Neutrophil (primary cell): ENCODE results near the gene MEX3A.

Source experiments
- H3K27ac ChIP-seq: fragments of 200-600 bp; sonication (generic); 2 replicates; pipeline ENCODE4 v1.5.1; 2016; ENCODE audit warnings: mild to moderate bottlenecking, moderate library complexity
- H3K27me3 ChIP-seq: fragments of 200-600 bp; sonication (generic); 2 replicates; pipeline ENCODE4 v1.6.0; 2016; ENCODE audit warnings: mild to moderate bottlenecking
- H3K36me3 ChIP-seq: fragments of 200-600 bp; sonication (generic); 2 replicates; pipeline ENCODE4 v1.5.1; 2017
- H3K4me1 ChIP-seq, 2 experiments: fragments of 200-600 bp in 1 of 2; sonication (generic) in 1 of 2; 1 replicate in 1 of 2; 2 replicates in 1 of 2; pipeline versions ENCODE4 v1.5.1 to v1.6.1; 2013 to 2016; ENCODE audit warnings: low read depth in 1 of 2, low read length in 1 of 2, mild to moderate bottlenecking in 1 of 2, moderate library complexity in 1 of 2; ENCODE audit not compliant: control insufficient read depth in 1 of 2, insufficient read depth in 1 of 2
- H3K4me3 ChIP-seq, 2 experiments: fragments of 200-600 bp in 1 of 2; sonication (generic) in 1 of 2; 1 replicate in 1 of 2; 2 replicates in 1 of 2; pipeline ENCODE4 v1.5.1; 2013 to 2016; ENCODE audit warnings: low read depth in 1 of 2, low read length in 1 of 2, mild to moderate bottlenecking in 1 of 2, moderate library complexity in 1 of 2
- H3K9me3 ChIP-seq: fragments of 200-600 bp; sonication (generic); 2 replicates; pipeline ENCODE4 v1.5.1; 2016
- TF ChIP-seq, protein P1 (sequence below): fragments of 200-600 bp; sonication (generic); IDR thresholded peaks from 2 replicates; pipeline ENCODE4 v1.5.1; 2016; ENCODE audit warnings: antibody characterized with exemption

MEX3A gene

DNA sequence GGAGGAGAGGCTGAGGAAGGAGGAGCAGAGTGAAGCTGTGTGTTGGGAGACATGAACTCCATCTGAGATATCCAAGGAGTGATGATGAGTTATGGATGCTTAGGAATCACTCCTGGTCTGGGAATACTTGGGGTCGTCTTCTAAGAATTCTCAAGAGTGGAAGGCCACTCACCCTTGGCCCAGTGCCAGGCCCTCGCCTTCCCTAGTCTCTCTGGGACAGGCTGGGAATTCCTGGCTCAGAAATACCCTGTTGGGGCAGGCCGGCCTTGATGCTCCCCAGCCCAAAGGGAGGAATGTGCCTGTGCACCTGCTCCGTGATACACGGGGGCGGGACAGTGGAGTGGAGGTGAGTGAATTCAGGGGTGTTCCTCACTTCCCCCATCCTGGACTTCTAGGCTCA lies 19.6 kb upstream of the MEX3A start:
- peaks cover 7 to 10% of the 10 kb centered on the region in 2 experiments for H3K4me1 ChIP-seq
- peaks cover 76% of the 10 kb centered on the region for H3K27me3 ChIP-seq
- TF ChIP-seq, protein P1, sequence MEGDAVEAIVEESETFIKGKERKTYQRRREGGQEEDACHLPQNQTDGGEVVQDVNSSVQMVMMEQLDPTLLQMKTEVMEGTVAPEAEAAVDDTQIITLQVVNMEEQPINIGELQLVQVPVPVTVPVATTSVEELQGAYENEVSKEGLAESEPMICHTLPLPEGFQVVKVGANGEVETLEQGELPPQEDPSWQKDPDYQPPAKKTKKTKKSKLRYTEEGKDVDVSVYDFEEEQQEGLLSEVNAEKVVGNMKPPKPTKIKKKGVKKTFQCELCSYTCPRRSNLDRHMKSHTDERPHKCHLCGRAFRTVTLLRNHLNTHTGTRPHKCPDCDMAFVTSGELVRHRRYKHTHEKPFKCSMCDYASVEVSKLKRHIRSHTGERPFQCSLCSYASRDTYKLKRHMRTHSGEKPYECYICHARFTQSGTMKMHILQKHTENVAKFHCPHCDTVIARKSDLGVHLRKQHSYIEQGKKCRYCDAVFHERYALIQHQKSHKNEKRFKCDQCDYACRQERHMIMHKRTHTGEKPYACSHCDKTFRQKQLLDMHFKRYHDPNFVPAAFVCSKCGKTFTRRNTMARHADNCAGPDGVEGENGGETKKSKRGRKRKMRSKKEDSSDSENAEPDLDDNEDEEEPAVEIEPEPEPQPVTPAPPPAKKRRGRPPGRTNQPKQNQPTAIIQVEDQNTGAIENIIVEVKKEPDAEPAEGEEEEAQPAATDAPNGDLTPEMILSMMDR, result no peak
- H3K4me3 ChIP-seq, result no peak overlapping the region
- H3K9me3 ChIP-seq, result no peaks in the 10 kb centered on the region
- no peaks in the 10 kb centered on the region for H3K36me3 ChIP-seq
- H3K27ac ChIP-seq, result no peak overlapping the region

DNA sequence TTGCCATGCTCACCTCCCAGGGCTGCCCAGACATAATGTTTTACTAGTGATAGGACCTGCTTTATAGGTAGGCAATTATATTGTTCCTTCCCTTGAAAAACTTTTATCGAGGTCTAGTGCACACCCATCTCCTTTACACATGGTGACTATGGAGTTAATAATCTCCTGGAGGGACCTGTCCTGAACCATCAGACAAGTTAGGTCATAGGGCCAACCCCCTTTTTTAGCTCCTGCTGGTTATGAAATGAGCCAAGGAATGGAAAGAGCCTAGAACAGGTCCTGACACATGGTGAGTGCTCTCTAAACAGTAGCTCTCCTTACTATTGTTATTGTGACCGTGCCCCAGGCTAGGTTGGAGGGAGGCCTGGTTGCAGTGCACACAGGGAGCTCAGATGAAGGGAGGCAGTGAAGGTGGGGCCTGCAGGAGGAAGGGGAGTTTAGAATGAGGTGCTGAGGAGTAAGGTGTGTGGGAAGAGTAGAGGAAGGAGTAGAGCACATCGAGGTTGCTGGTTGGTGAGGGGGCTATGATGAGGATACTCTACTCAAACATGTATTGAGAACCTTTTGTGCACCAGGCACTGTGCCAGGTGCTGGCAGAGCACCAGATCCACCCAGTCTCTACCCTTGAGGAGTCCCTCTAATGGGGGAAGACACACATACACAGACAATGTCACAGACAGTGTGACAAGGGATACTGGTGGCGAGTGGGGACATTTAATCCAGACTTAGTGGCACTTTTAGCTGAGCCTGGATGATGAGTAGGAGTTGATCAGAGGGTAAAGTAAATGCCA lies 18.1 kb upstream of the MEX3A start:
- peaks cover 68% of the 10 kb centered on the region for H3K27me3 ChIP-seq
- H3K4me1 ChIP-seq, result peaks cover 7 to 13% of the 10 kb centered on the region in 2 experiments
- H3K36me3 ChIP-seq, result no peaks in the 10 kb centered on the region
- H3K4me3 ChIP-seq, result no peak overlapping the region
- no peak overlapping the region for H3K27ac ChIP-seq
- no peaks in the 10 kb centered on the region for H3K9me3 ChIP-seq
- TF ChIP-seq, protein P1, result no peak

DNA sequence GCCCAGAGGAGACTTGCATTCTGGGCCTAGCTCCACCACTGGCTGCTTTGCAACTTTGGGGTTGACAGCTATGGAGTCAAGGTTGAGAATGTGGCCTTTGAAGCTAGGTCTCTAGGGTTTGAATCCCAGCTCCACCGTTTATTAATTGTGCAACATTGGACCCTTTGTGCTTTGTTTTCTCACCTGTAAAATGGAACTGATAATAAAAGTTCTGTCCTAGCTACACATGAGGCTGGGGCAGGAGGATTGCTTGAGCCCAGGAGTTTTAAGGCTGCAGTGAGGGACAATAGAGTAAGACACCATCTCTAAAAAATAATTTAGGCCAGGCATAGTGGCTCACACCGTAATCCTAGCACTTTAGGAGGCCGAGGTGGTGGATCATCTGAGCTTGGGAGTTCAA lies 17.0 kb upstream of the MEX3A start:
- Histone ChIP-seq H3K36me3 (no peaks in the 10 kb centered on the region), H3K27ac (no peak overlapping the region), H3K9me3 (no peaks in the 10 kb centered on the region), H3K27me3 (peaks cover 68% of the 10 kb centered on the region), H3K4me1 (peaks cover 5 to 12% of the 10 kb centered on the region in 2 experiments), H3K4me3 (no peak overlapping the region)
- TF ChIP-seq, protein P1, result no peak

DNA sequence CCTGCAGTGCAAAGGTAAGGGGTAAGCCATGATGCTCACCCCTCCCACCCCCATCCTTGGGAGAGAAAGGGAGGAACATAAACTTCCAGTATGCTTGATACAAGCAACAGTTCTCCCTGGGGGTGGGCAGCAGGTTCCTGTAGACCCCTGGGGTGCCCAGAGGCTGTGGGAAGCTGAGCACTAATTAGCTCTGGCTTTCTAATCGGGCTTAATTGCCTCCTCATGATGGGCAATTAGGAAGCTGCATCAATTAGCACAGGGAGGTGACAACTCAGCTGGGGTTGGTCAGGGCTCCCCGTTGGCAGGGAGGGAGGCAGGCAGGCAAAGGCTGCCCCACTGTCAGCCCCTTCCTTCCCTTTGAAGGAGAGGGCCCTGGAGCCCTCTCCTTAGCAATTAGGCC lies 16.5 kb upstream of the MEX3A start:
- no peaks in the 10 kb centered on the region for H3K36me3 ChIP-seq
- no peak overlapping the region for H3K27ac ChIP-seq
- H3K9me3 ChIP-seq, result no peaks in the 10 kb centered on the region
- no peak overlapping the region for H3K4me3 ChIP-seq
- TF ChIP-seq, protein P1, result no peak
- peaks cover 68% of the 10 kb centered on the region for H3K27me3 ChIP-seq
- peaks cover 5 to 12% of the 10 kb centered on the region in 2 experiments for H3K4me1 ChIP-seq

DNA sequence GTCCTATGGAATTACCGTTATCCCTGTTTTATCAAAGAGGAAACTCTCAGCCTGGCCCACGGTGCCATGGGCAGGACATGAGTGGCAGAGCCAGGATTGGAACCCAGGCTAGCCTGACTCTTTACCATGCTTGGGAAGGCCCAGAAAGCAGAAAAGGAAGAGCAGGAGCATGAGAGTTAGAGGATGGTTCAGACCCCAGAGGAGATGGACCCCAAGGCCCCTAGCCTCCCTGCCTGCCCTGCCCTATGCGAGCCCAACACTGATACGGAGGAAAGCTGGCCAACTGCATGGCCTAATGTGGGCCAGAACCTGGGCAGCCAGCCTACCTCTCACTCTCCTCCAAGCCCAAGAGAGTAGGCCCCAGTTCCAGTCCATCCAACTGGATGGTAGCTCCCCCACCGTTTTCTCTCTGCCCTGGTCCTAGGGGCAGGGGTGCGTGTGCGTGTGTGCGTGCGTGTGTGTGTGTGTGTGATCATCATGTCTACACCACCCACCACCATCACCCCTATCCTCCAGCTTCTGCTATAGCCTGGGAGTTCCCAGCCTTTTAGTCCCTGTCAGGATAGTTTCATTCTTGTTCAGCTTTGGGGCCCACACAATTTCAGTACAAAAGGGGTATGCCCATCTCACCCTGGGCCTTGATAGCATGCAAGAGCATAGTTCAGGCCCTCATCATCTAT lies 15.4 kb upstream of the MEX3A start:
- no peak overlapping the region for H3K27ac ChIP-seq
- H3K9me3 ChIP-seq, result no peaks in the 10 kb centered on the region
- H3K36me3 ChIP-seq, result no peaks in the 10 kb centered on the region
- H3K4me3 ChIP-seq, result no peak overlapping the region
- peaks cover 5 to 9% of the 10 kb centered on the region in 2 experiments for H3K4me1 ChIP-seq
- TF ChIP-seq, protein P1, result no peak
- H3K27me3 ChIP-seq, result peaks cover 68% of the 10 kb centered on the region
